Liver (tissue), 9 donors: Measurements from ENCODE around the gene BANP. TPM values are rescaled to one million over a fixed set of nuclear protein-coding genes. Genes with fewer than 3 reads are reported as not detected.

Source experiments
- DNase-seq: peaks from one replicate; pipeline ENCODE4 v3.0.0-alpha.2; 2017; ENCODE audit warnings: low spot score
- H3K27ac ChIP-seq, 2 donors: one replicate each; pipeline ENCODE4 v1.7.0; 2013; ENCODE audit warnings: inconsistent platforms in 2 of 2, low read length in 2 of 2, control low read depth in 1 of 2, low read depth in 1 of 2, mild to moderate bottlenecking in 1 of 2
- H3K27me3 ChIP-seq, 4 donors: one replicate each; pipeline versions ENCODE4 v1.6.1 to v1.7.0; 2013; ENCODE audit warnings: low read length in 3 of 4, inconsistent platforms in 1 of 4, mild to moderate bottlenecking in 1 of 4, moderate library complexity in 1 of 4; ENCODE audit not compliant: control insufficient read depth in 4 of 4, insufficient read depth in 4 of 4
- H3K36me3 ChIP-seq, 4 donors: one replicate each; pipeline versions ENCODE4 v1.6.1 to v1.7.0; 2013; ENCODE audit warnings: low read length in 3 of 4, mild to moderate bottlenecking in 3 of 4, low read depth in 1 of 4, moderate library complexity in 1 of 4; ENCODE audit not compliant: control insufficient read depth in 4 of 4, insufficient read depth in 3 of 4
- H3K4me1 ChIP-seq, 4 donors: one replicate each; pipeline versions ENCODE4 v1.6.1 to v1.7.0; 2013; ENCODE audit warnings: low read length in 3 of 4, mild to moderate bottlenecking in 3 of 4, moderate library complexity in 1 of 4; ENCODE audit not compliant: control insufficient read depth in 4 of 4, insufficient read depth in 4 of 4
- H3K4me3 ChIP-seq, 3 donors: one replicate each; pipeline versions ENCODE4 v1.6.1 to v1.7.0; 2013; ENCODE audit warnings: low read length in 3 of 3, control low read depth in 1 of 3, low read depth in 1 of 3, mild to moderate bottlenecking in 1 of 3
- H3K9ac ChIP-seq, 2 donors: one replicate each; pipeline ENCODE4 v1.7.0; 2013; ENCODE audit warnings: low read length in 2 of 2, mild to moderate bottlenecking in 2 of 2, moderate library complexity in 2 of 2, control low read depth in 1 of 2, low read depth in 1 of 2
- H3K9me3 ChIP-seq, 4 donors: one replicate each; pipeline versions ENCODE4 v1.6.1 to v1.7.0; 2013; ENCODE audit warnings: low read length in 3 of 4; ENCODE audit not compliant: control insufficient read depth in 4 of 4
- ATF3 ChIP-seq: IDR thresholded peaks from 2 replicates; pipeline ENCODE4 v1.6.1; 2016; ENCODE audit warnings: antibody characterized with exemption
- EGR1 ChIP-seq, 2 donors: IDR thresholded peaks; 2 replicates each; pipeline ENCODE4 v1.6.1; 2016 to 2018; ENCODE audit warnings: antibody characterized with exemption in 2 of 2, low read depth in 2 of 2
- FOXA1 ChIP-seq: IDR thresholded peaks from 2 replicates; pipeline ENCODE4 v1.6.1; 2016; ENCODE audit warnings: antibody characterized with exemption
- FOXA2 ChIP-seq: IDR thresholded peaks from 2 replicates; pipeline ENCODE4 v1.6.1; 2016; ENCODE audit warnings: antibody characterized with exemption
- GABPA ChIP-seq, 2 donors: IDR thresholded peaks in 1 of 2; conservative IDR thresholded peaks in 1 of 2; 2 replicates each; pipeline ENCODE4 v1.6.1; 2016; ENCODE audit warnings: antibody characterized with exemption in 2 of 2, mild to moderate bottlenecking in 1 of 2, moderate library complexity in 1 of 2
- HNF4A ChIP-seq, 2 donors: conservative IDR thresholded peaks; 2 replicates each; pipeline ENCODE4 v1.6.1; 2016; ENCODE audit warnings: antibody characterized with exemption in 2 of 2, mild to moderate bottlenecking in 2 of 2
- HNF4G ChIP-seq: IDR thresholded peaks from 2 replicates; pipeline ENCODE4 v1.6.1; 2016; ENCODE audit warnings: antibody characterized with exemption
- JUND ChIP-seq, 2 donors: IDR thresholded peaks; 2 replicates each; pipeline ENCODE4 v1.6.1; 2016; ENCODE audit warnings: antibody characterized with exemption in 2 of 2
- NR2F2 ChIP-seq: IDR thresholded peaks from 2 replicates; pipeline ENCODE4 v1.6.1; 2016; ENCODE audit warnings: antibody characterized with exemption
- RAD21 ChIP-seq, 2 donors: IDR thresholded peaks; 2 replicates each; pipeline ENCODE4 v1.6.1; 2016; ENCODE audit warnings: antibody characterized with exemption in 2 of 2, mild to moderate bottlenecking in 2 of 2
- RXRA ChIP-seq, 2 donors: IDR thresholded peaks; 2 replicates each; pipeline ENCODE4 v1.6.1; 2017 to 2018; ENCODE audit warnings: antibody characterized with exemption in 2 of 2, mild to moderate bottlenecking in 1 of 2
- SP1 ChIP-seq: IDR thresholded peaks from 2 replicates; pipeline ENCODE4 v1.6.1; 2018; ENCODE audit warnings: antibody characterized with exemption, mild to moderate bottlenecking
- YY1 ChIP-seq: IDR thresholded peaks from 2 replicates; pipeline ENCODE4 v1.6.1; 2016; ENCODE audit warnings: antibody characterized with exemption, mild to moderate bottlenecking
- ZBTB33 ChIP-seq: IDR thresholded peaks from 2 replicates; pipeline ENCODE4 v1.6.1; 2016; ENCODE audit warnings: antibody characterized with exemption
- WGBS: extraction: QIAGEN DNeasy Blood & Tissue Kit; methylation state at CpG from one replicate; pipeline ENCODE4 v1.1.7; 2013; 5-methylcytosine and 5-hydroxymethylcytosine counted together
- polyA plus RNA-seq, 2 donors: library from polyadenylated mRNA; stranded (reverse) in 1 of 2; unstranded in 1 of 2; fragments of 200-250 nt in 1 of 2; fragments of >200 nt in 1 of 2; fragmentation: Nextera tagmentation in 1 of 2; extraction: Ambion mirVana in 1 of 2; gene quantifications; one replicate each; pipeline versions ENCODE4 v1.2.1 to v1.2.3, GENCODE V29; 2013 to 2015
- total RNA-seq, 2 donors: library from RNA; depleted of rRNA; stranded (reverse); fragments of >200 nt; gene quantifications; one replicate each; pipeline ENCODE4 v1.2.3, GENCODE V29; 2014
- TF ChIP-seq, protein P1 (sequence below): IDR thresholded peaks from 2 replicates; pipeline ENCODE4 v1.6.1; 2016; ENCODE audit warnings: antibody characterized with exemption
- TF ChIP-seq, protein P2 (sequence below): fragments of 150-350 bp; IDR thresholded peaks from 2 replicates; pipeline ENCODE4 v1.5.1; 2017; ENCODE audit warnings: improper control_type of control experiment, low read depth, low read length; ENCODE audit not compliant: missing input control
- TF ChIP-seq, protein P3 (sequence below): IDR thresholded peaks from 2 replicates; pipeline ENCODE4 v1.6.1; 2016; ENCODE audit warnings: antibody characterized with exemption, mild to moderate bottlenecking
- donor health status: healthy.
- donor health status: healthy.
- donor health status: healthy.
- donor health status: healthy.
- donor health status: healthy.

Gene BANP
- total and polyA plus RNA-seq, 4 donors, result 4.9 to 20.7 (median 13.7) TPM

DNA sequence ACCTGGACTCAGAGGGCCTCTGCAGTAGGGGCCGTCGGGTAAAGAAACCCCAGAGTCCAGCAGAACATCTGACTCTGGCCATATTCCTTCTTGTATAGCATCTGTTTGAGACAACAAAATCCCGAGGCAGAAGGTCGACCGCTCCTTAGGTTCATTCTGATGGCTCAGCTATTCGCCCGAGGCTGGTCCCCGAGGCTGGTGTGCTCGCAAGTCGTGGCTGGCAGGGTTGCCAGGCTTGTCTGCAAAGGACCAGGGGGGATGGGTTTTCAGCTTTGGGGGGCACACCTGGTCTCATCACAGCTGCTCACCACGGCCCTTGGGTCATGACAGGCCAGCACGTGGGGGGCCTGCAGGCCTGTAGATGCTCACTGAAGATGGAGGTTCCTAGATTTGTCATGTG is 119.1 kb downstream of the BANP start:
- no peak overlapping the region for H3K9ac ChIP-seq
- DNase-seq, result no peak
- H3K4me3 ChIP-seq, result no peak overlapping the region
- 94% methylated on average over 12 of the region's 12 CpGs for WGBS
- no peaks in the 10 kb centered on the region for H3K27me3 ChIP-seq
- TF ChIP-seq SP1 (no peak), ATF3 (no peak), JUND (IDR thresholded peaks at IDR 0.05) (no peak), GABPA (IDR thresholded peaks at IDR 0.05 in 1 of 2, conservative IDR thresholded peaks at IDR 0.05 in 1 of 2) (no peak), FOXA1 (no peak), YY1 (no peak), HNF4A (conservative IDR thresholded peaks at IDR 0.05) (no peak), ZBTB33 (no peak), FOXA2 (no peak), RAD21 (IDR thresholded peaks at IDR 0.05) (no peak), EGR1 (IDR thresholded peaks at IDR 0.05; ENCODE audit: low read depth in 2 of 2) (no peak), NR2F2 (no peak), HNF4G (no peak), RXRA (IDR thresholded peaks at IDR 0.05) (no peak)
- TF ChIP-seq, protein P1, sequence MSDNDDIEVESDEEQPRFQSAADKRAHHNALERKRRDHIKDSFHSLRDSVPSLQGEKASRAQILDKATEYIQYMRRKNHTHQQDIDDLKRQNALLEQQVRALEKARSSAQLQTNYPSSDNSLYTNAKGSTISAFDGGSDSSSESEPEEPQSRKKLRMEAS, result no peak
- TF ChIP-seq, protein P2, sequence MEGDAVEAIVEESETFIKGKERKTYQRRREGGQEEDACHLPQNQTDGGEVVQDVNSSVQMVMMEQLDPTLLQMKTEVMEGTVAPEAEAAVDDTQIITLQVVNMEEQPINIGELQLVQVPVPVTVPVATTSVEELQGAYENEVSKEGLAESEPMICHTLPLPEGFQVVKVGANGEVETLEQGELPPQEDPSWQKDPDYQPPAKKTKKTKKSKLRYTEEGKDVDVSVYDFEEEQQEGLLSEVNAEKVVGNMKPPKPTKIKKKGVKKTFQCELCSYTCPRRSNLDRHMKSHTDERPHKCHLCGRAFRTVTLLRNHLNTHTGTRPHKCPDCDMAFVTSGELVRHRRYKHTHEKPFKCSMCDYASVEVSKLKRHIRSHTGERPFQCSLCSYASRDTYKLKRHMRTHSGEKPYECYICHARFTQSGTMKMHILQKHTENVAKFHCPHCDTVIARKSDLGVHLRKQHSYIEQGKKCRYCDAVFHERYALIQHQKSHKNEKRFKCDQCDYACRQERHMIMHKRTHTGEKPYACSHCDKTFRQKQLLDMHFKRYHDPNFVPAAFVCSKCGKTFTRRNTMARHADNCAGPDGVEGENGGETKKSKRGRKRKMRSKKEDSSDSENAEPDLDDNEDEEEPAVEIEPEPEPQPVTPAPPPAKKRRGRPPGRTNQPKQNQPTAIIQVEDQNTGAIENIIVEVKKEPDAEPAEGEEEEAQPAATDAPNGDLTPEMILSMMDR, result no peak
- TF ChIP-seq, protein P3, sequence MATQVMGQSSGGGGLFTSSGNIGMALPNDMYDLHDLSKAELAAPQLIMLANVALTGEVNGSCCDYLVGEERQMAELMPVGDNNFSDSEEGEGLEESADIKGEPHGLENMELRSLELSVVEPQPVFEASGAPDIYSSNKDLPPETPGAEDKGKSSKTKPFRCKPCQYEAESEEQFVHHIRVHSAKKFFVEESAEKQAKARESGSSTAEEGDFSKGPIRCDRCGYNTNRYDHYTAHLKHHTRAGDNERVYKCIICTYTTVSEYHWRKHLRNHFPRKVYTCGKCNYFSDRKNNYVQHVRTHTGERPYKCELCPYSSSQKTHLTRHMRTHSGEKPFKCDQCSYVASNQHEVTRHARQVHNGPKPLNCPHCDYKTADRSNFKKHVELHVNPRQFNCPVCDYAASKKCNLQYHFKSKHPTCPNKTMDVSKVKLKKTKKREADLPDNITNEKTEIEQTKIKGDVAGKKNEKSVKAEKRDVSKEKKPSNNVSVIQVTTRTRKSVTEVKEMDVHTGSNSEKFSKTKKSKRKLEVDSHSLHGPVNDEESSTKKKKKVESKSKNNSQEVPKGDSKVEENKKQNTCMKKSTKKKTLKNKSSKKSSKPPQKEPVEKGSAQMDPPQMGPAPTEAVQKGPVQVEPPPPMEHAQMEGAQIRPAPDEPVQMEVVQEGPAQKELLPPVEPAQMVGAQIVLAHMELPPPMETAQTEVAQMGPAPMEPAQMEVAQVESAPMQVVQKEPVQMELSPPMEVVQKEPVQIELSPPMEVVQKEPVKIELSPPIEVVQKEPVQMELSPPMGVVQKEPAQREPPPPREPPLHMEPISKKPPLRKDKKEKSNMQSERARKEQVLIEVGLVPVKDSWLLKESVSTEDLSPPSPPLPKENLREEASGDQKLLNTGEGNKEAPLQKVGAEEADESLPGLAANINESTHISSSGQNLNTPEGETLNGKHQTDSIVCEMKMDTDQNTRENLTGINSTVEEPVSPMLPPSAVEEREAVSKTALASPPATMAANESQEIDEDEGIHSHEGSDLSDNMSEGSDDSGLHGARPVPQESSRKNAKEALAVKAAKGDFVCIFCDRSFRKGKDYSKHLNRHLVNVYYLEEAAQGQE, result no peak
- no peak overlapping the region for H3K27ac ChIP-seq
- H3K36me3 ChIP-seq, result peaks cover 0 to 40% (median 12%) of the 10 kb centered on the region in 4 donors
- no peaks in the 10 kb centered on the region for H3K9me3 ChIP-seq
- no peaks in the 10 kb centered on the region for H3K4me1 ChIP-seq
